ENCODE measurements around the gene DCUN1D4. TPM values are rescaled to one million over a fixed set of nuclear protein-coding genes. Genes with fewer than 3 reads are reported as not detected.
A peak's percentile ranks its signal among the peaks of the same experiment; 100 is the strongest.
"Not testable (repeated sequence)": the region's sequence is repeated elsewhere in the genome, so short reads cannot be mapped to it uniquely, and the experiment has no call there.

DCUN1D4 gene
- total RNA-seq, 6 experiments from 2014 or later, result 22.6 to 62.4 (median 37.0) TPM

GRCh38 chr4:51885363-51885762 is 42.4 kb downstream of the DCUN1D4 start:
- H3K36me3 ChIP-seq, result peaks cover 0 to 35% (median 12%) of the 10 kb centered on the region in 4 donors
- H3K27ac ChIP-seq, result no peak overlapping the region
- H3K4me1 ChIP-seq, result peaks cover 0 to 36% (median 3%) of the 10 kb centered on the region in 4 donors
- DNase-seq, result no peak
- H3K4me3 ChIP-seq, result no peak overlapping the region
- no peaks in the 10 kb centered on the region for H3K27me3 ChIP-seq
- 38% methylated on average over 5 of the region's 5 CpGs for WGBS (ENCODE audit: insufficient coverage, low coverage, low lambda C conversion rate, missing lambda C conversion rate)
- intact Hi-C loops (cut with DNase I), result loop anchor here in 1 of 2 donors (10.0 kb wide), 1 partner anchor 129 kb away; no protein-coding TSS in a partner anchor
- no peaks in the 10 kb centered on the region for H3K9me3 ChIP-seq
- peak; percentile 31 to 53 (median 50) for TF ChIP-seq CTCF (IDR thresholded peaks at IDR 0.05)
- TF ChIP-seq POLR2A (IDR thresholded peaks at IDR 0.05), result no peak
- ATAC-seq, result peak; percentile 69 to 83 (median 74)

GRCh38 chr4:51890760-51891159 is 47.8 kb downstream of the DCUN1D4 start:
- ATAC-seq (no peak), DNase-seq (no peak)
- Histone ChIP-seq H3K36me3 (peaks cover 0 to 70% (median 15%) of the 10 kb centered on the region in 4 donors), H3K4me3 (no peak overlapping the region), H3K4me1 (peaks cover 0 to 23% (median 9%) of the 10 kb centered on the region in 4 donors), H3K9me3 (no peaks in the 10 kb centered on the region), H3K27ac (no peak overlapping the region), H3K27me3 (no peaks in the 10 kb centered on the region)
- WGBS (ENCODE audit: insufficient coverage, low coverage, low lambda C conversion rate, missing lambda C conversion rate), result 100% methylated on average over 1 of the region's 1 CpG
- TF ChIP-seq POLR2A (IDR thresholded peaks at IDR 0.05) (no peak), CTCF (IDR thresholded peaks at IDR 0.05) (no peak)
- intact Hi-C loops (cut with DNase I), result no loop called here

GRCh38 chr4:51893402-51893801 is 50.4 kb downstream of the DCUN1D4 start:
- H3K4me3 ChIP-seq; DNase-seq; H3K27ac ChIP-seq; H3K9me3 ChIP-seq; intact Hi-C loops (cut with DNase I); H3K27me3 ChIP-seq; ATAC-seq: not testable (repeated sequence)
- WGBS (ENCODE audit: insufficient coverage, low coverage, low lambda C conversion rate, missing lambda C conversion rate), result 90% methylated on average over 10 of the region's 16 CpGs
- H3K36me3 ChIP-seq, result peaks cover 0 to 48% (median 3%) of the 10 kb centered on the region in 4 donors
- peaks cover 0 to 32% (median 12%) of the 10 kb centered on the region in 4 donors for H3K4me1 ChIP-seq

DNA sequence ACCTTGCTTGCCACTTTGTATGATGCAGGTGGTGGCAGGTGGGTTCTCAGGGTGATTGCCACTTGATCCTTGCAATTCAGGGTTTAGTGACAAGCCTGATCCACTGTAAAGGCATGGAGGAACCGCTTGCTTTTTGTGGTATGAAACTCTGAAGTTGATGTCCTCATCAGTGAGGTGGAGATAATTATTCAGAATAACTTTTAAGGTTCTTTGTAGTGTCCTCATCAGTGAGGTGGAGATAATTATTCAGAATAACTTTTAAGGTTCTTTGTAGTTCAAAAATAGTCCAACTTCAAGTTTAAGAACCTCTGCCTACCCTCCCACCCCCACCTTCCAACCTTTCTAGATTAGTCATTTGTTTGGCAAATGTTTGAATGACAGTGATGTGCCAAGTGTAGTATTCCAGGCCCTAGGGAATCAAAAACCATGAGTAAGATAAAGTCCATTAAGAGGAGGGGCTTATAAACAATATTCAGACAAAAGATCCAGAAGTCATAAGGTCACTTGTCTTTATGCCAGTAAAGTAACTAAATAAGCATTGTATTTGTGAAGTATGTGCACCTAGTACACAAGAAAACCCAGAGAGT is 51.2 kb downstream of the DCUN1D4 start:
- 100% methylated on average over 1 of the region's 1 CpG for WGBS (ENCODE audit: insufficient coverage, low coverage, low lambda C conversion rate, missing lambda C conversion rate)
- H3K4me3 ChIP-seq, result no peak overlapping the region
- no peak for TF ChIP-seq POLR2A (IDR thresholded peaks at IDR 0.05)
- no peak for TF ChIP-seq CTCF (IDR thresholded peaks at IDR 0.05)
- intact Hi-C loops (cut with DNase I), result no loop called here
- peak overlapping the region in 1 of 3 donors; percentile 31 for H3K27ac ChIP-seq
- H3K9me3 ChIP-seq, result no peaks in the 10 kb centered on the region
- H3K36me3 ChIP-seq, result peaks cover 0 to 41% (median 3%) of the 10 kb centered on the region in 4 donors
- peaks cover 0 to 32% (median 12%) of the 10 kb centered on the region in 4 donors for H3K4me1 ChIP-seq
- no peak for DNase-seq
- ATAC-seq, result peak; percentile 68 to 84 (median 78)
- no peaks in the 10 kb centered on the region for H3K27me3 ChIP-seq

GRCh38 chr4:51895158-51895557 is 52.2 kb downstream of the DCUN1D4 start:
- H3K27ac ChIP-seq, result peak overlapping the region in 1 of 3 donors; percentile 11
- peak; percentile 66 to 83 (median 72) for ATAC-seq
- H3K4me1 ChIP-seq, result peaks cover 0 to 32% (median 12%) of the 10 kb centered on the region in 4 donors
- peak in 2 of 3 donors; percentile 33 to 54 for DNase-seq
- WGBS (ENCODE audit: insufficient coverage, low coverage, low lambda C conversion rate, missing lambda C conversion rate), result 53% methylated on average over 3 of the region's 3 CpGs
- TF ChIP-seq POLR2A (IDR thresholded peaks at IDR 0.05), result no peak
- no peak for TF ChIP-seq CTCF (IDR thresholded peaks at IDR 0.05)
- peaks cover 0 to 45% (median 3%) of the 10 kb centered on the region in 4 donors for H3K36me3 ChIP-seq
- H3K4me3 ChIP-seq, result no peak overlapping the region
- no peaks in the 10 kb centered on the region for H3K27me3 ChIP-seq
- no peaks in the 10 kb centered on the region for H3K9me3 ChIP-seq
- intact Hi-C loops (cut with DNase I), result no loop called here
